Measurements from ENCODE around the gene MSRB1.
"Not testable (repeated sequence)": the region's sequence is repeated elsewhere in the genome, so short reads cannot be mapped to it uniquely, and the experiment has no call there.

The MSRB1 gene

GRCh38 chr16:1915732-1916639, 27.0 kb downstream of the MSRB1 start:
- no peak for DNase-seq

- no peak for DNase-seq
Measured at GRCh38 chr16:1914988-1915387, 28.0 kb downstream of the MSRB1 start.

- DNase-seq: no peak
Measured at GRCh38 chr16:1914084-1914608, 28.9 kb downstream of the MSRB1 start.

- no peak for DNase-seq
Measured at GRCh38 chr16:1913327-1914083, 29.5 kb downstream of the MSRB1 start.

GRCh38 chr16:1912215-1912543, 30.8 kb downstream of the MSRB1 start:
- no peak for DNase-seq

GRCh38 chr16:1911467-1912214, 31.4 kb downstream of the MSRB1 start:
- no peak for DNase-seq

- no peak for DNase-seq
Measured at GRCh38 chr16:1909561-1910231, 33.3 kb downstream of the MSRB1 start.

- DNase-seq: no peak
Measured at GRCh38 chr16:1908983-1909382, 34.0 kb downstream of the MSRB1 start.

GRCh38 chr16:1908184-1908583, 34.8 kb downstream of the MSRB1 start:
- DNase-seq: no peak

- DNase-seq: no peak
Measured at GRCh38 chr16:1907226-1907860, 35.7 kb downstream of the MSRB1 start.

GRCh38 chr16:1906846-1907165, 36.2 kb downstream of the MSRB1 start:
- no peak for DNase-seq

GRCh38 chr16:1906055-1906845, 36.7 kb downstream of the MSRB1 start:
- DNase-seq: no peak

GRCh38 chr16:1903845-1904840, 38.9 kb downstream of the MSRB1 start:
- no peak for DNase-seq

- no peak for DNase-seq
Measured at GRCh38 chr16:1903220-1903574, 39.8 kb downstream of the MSRB1 start.

- no peak for DNase-seq
Measured at GRCh38 chr16:1902547-1903219, 40.3 kb downstream of the MSRB1 start.

GRCh38 chr16:1900452-1900774, 42.6 kb downstream of the MSRB1 start:
- no peak for DNase-seq

- DNase-seq: no peak
Measured at GRCh38 chr16:1899641-1900451, 43.2 kb downstream of the MSRB1 start.

- DNase-seq: not testable (repeated sequence)
Measured at GRCh38 chr16:1897692-1898091, 45.3 kb downstream of the MSRB1 start.

All from effector CD8-positive, alpha-beta T cell (primary cell).